ENCODE measurements around the gene CCDC188. TPM values are rescaled to one million over a fixed set of nuclear protein-coding genes. Genes with fewer than 3 reads are reported as not detected.

The CCDC188 gene
- total RNA-seq, 6 donors from 2014 or later, result 0.46 to 2.1 (median 1.2) TPM

DNA sequence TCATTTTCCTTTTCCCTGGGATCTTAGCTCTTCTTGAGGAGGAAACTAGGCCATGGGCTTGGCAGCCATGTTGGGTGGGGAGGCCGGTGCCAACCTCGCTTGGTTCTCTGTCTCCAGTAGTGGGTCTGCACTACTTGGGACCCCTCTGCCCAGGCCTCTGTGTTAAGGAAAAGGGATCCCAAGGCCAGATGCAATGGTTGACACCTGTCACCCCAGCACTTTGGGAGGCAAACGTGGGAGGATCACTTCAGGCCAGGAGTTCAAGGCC is 21.2 kb downstream of the CCDC188 start:
- H3K4me3 ChIP-seq, result no peak overlapping the region
- H3K4me1 ChIP-seq, result peaks cover 21 to 38% (median 27%) of the 10 kb centered on the region in 4 donors
- ATAC-seq (ENCODE audit: low FRiP score in 2 of 2) (no peak), DNase-seq (no peak)
- no peaks in the 10 kb centered on the region for H3K9me3 ChIP-seq
- TF ChIP-seq POLR2AphosphoS5 (IDR thresholded peaks at IDR 0.05), result no peak
- no peak for TF ChIP-seq POLR2A (IDR thresholded peaks at IDR 0.05)
- no peak for TF ChIP-seq EP300 (IDR thresholded peaks at IDR 0.05)
- TF ChIP-seq, protein P1, sequence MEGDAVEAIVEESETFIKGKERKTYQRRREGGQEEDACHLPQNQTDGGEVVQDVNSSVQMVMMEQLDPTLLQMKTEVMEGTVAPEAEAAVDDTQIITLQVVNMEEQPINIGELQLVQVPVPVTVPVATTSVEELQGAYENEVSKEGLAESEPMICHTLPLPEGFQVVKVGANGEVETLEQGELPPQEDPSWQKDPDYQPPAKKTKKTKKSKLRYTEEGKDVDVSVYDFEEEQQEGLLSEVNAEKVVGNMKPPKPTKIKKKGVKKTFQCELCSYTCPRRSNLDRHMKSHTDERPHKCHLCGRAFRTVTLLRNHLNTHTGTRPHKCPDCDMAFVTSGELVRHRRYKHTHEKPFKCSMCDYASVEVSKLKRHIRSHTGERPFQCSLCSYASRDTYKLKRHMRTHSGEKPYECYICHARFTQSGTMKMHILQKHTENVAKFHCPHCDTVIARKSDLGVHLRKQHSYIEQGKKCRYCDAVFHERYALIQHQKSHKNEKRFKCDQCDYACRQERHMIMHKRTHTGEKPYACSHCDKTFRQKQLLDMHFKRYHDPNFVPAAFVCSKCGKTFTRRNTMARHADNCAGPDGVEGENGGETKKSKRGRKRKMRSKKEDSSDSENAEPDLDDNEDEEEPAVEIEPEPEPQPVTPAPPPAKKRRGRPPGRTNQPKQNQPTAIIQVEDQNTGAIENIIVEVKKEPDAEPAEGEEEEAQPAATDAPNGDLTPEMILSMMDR (IDR thresholded peaks at IDR 0.05), result no peak
- peaks cover 0 to 31% (median 27%) of the 10 kb centered on the region in 4 donors for H3K36me3 ChIP-seq
- no peak overlapping the region for H3K27ac ChIP-seq
- 77 to 84% methylated on average over 3 of the region's 3 CpGs for WGBS, 2 donors
- no peaks in the 10 kb centered on the region for H3K27me3 ChIP-seq

DNA sequence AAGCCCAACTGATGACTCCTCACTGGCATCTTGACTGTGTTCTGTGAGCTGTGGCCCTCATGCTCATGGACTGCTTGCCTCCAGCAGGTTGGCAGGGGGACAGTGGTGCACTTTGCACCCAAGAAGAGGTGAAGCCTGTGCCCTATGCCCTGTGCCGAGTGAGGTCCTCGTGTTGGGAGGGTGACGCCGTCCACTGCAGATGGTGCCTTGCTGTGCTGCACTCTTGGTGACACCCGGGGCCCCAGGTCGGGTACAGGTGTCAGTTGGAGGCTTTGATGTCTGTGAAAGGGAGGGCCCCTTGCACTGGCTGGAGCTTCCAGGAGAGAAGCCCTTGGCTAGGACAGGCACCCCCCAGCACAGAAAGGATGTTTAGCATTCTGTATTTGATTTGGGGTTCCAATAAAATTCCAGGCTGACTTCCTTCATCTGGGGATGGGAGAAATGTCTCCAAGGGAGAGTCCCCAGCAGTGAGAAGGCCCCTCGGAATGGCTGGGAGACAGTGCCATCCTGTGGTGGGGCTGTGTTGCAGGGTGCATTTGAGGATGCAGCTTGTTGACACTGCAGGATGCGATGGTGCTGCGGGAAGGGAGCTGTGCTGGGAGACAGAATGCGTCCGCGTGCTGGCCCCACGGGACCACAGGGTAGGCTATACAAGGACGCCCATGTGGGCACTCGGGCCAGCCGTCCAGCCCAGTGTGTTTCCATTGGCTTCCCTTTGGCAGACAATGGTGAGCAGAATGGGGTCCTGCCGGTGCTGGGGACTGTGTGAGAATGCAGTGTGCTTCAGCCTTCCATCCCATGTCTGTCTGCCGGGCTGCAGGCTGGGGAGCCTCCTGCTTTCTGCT is 21.7 kb downstream of the CCDC188 start:
- TF ChIP-seq, protein P1 (IDR thresholded peaks at IDR 0.05), result peak in 2 of 6 experiments; percentile 17 to 27
- no peak for TF ChIP-seq POLR2A (IDR thresholded peaks at IDR 0.05)
- H3K36me3 ChIP-seq, result peaks cover 0 to 37% (median 30%) of the 10 kb centered on the region in 4 donors
- ATAC-seq (ENCODE audit: low FRiP score in 2 of 2) (no peak), DNase-seq (peak in 1 of 2 donors; percentile 52)
- no peaks in the 10 kb centered on the region for H3K9me3 ChIP-seq
- no peak overlapping the region for H3K27ac ChIP-seq
- no peaks in the 10 kb centered on the region for H3K27me3 ChIP-seq
- H3K4me3 ChIP-seq, result no peak overlapping the region
- H3K4me1 ChIP-seq, result peaks cover 18 to 33% (median 25%) of the 10 kb centered on the region in 4 donors
- 38 to 50% methylated on average over 14 to 18 of the region's 18 CpGs for WGBS, 2 donors

DNA sequence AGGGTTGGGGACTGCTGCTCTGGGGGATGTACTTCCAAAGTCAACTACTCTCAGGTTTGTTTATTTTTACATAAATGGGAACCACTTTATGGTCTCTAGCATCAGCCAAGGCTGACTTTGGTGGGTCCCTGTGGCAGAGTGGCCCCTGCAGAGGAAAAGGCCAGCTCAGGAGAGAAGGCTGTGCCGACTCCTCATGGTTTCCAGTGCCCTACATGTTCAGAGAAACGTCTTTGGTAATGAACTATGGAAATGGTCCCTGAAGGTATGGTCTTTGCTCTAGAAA is 22.3 kb downstream of the CCDC188 start:
- Histone ChIP-seq H3K27me3 (no peaks in the 10 kb centered on the region), H3K36me3 (peaks cover 0 to 42% (median 34%) of the 10 kb centered on the region in 4 donors), H3K4me1 (peaks cover 13 to 27% (median 19%) of the 10 kb centered on the region in 4 donors), H3K4me3 (no peak overlapping the region), H3K27ac (no peak overlapping the region), H3K9me3 (no peaks in the 10 kb centered on the region)
- WGBS, 2 donors, result 60 to 65% methylated on average over 2 of the region's 2 CpGs
- no peak for TF ChIP-seq EP300 (IDR thresholded peaks at IDR 0.05)
- no peak for TF ChIP-seq POLR2AphosphoS5 (IDR thresholded peaks at IDR 0.05)
- no peak for TF ChIP-seq POLR2A (IDR thresholded peaks at IDR 0.05)
- TF ChIP-seq, protein P1 (IDR thresholded peaks at IDR 0.05), result no peak
- ATAC-seq (ENCODE audit: low FRiP score in 2 of 2), result no peak
- no peak for DNase-seq

DNA sequence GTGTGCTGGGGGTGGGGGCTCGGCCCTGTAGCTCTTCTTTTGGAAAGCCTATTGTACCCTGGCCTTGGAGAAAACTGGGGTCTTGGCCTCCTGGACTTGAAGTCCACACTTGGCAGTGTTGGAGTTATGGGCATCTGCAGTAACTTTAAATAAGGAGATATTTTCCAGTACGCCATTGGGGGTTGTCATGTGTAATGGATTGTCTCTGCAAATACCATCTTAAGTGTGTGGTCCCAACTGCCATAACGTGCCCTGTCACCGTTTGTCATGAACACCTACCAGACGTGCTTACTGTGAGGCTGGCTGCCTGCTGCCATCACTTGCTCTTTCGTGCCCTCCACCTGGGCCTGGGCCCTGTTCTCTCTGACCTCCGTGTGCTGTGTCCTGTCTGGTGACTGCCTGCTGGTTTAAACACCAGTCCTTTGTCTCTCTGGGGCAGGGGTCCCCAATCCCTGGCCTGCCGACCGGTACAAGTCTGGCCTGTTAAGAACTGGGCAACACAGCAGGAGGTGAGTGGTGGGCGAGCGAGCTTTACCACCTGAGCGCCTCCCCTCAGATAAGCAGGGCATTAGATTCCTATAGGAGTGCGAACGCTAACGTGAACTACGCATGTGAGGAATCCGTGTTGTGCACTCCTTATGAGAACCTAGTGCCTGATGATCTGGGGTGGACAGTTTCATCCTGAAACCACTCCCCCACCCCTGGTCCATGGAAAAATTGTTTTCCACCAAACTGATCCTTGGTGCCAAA is 22.8 kb downstream of the CCDC188 start:
- ATAC-seq (ENCODE audit: low FRiP score in 2 of 2), result no peak
- H3K27ac ChIP-seq, result no peak overlapping the region
- H3K36me3 ChIP-seq, result peaks cover 0 to 45% (median 35%) of the 10 kb centered on the region in 4 donors
- TF ChIP-seq POLR2AphosphoS5 (IDR thresholded peaks at IDR 0.05) (no peak), EP300 (IDR thresholded peaks at IDR 0.05) (no peak), POLR2A (IDR thresholded peaks at IDR 0.05) (no peak)
- TF ChIP-seq, protein P1 (IDR thresholded peaks at IDR 0.05), result no peak
- peak in 1 of 2 donors; percentile 26 for DNase-seq
- 80 to 83% methylated on average over 16 of the region's 17 CpGs for WGBS, 2 donors
- H3K4me3 ChIP-seq, result no peak overlapping the region
- H3K27me3 ChIP-seq, result no peaks in the 10 kb centered on the region
- no peaks in the 10 kb centered on the region for H3K9me3 ChIP-seq
- peaks cover 7 to 22% (median 14%) of the 10 kb centered on the region in 4 donors for H3K4me1 ChIP-seq
